Uterus (tissue), 2 donors: ENCODE measurements around the gene PLXNB3.

Experiments
- POLR2A ChIP-seq, 2 donors: fragments of 450-650 bp; IDR thresholded peaks; one replicate each; pipeline ENCODE4 v1.6.1; 2016; ENCODE audit warnings: antibody characterized with exemption in 2 of 2, mild to moderate bottlenecking in 1 of 2, moderate library complexity in 1 of 2
- TF ChIP-seq, protein P1 (sequence below), 4 experiments: fragments of 200-600 bp in 2 of 4; fragments of 450-650 bp in 2 of 4; sonication (generic) in 2 of 4; IDR thresholded peaks; one replicate each; pipeline ENCODE4 v1.5.1; 2016 to 2019; ENCODE audit warnings: antibody characterized with exemption in 4 of 4, mild to moderate bottlenecking in 2 of 4, moderate library complexity in 1 of 4

DNA sequence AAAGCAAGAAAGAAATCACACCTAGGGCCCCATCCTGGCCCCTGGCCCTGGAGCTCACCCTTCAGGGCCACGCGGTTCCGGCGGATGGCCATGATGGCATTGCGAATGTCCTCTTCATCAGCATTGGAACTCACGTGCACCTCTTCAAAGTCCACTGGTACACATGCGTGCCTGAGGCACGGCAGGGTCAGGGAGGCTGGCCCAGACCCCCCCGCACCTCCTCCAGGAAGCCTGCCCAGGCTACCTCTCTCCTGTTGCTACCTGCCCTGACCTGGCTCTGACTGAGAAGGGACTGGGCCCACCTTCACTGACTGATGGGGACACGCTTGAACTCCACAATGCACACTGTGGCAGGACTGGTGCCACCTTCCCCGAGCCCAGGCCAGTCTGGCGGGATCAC, 25.6 kb downstream of the PLXNB3 start:
- TF ChIP-seq, protein P1, sequence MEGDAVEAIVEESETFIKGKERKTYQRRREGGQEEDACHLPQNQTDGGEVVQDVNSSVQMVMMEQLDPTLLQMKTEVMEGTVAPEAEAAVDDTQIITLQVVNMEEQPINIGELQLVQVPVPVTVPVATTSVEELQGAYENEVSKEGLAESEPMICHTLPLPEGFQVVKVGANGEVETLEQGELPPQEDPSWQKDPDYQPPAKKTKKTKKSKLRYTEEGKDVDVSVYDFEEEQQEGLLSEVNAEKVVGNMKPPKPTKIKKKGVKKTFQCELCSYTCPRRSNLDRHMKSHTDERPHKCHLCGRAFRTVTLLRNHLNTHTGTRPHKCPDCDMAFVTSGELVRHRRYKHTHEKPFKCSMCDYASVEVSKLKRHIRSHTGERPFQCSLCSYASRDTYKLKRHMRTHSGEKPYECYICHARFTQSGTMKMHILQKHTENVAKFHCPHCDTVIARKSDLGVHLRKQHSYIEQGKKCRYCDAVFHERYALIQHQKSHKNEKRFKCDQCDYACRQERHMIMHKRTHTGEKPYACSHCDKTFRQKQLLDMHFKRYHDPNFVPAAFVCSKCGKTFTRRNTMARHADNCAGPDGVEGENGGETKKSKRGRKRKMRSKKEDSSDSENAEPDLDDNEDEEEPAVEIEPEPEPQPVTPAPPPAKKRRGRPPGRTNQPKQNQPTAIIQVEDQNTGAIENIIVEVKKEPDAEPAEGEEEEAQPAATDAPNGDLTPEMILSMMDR (IDR thresholded peaks at IDR 0.05), result no peak
- TF ChIP-seq POLR2A (IDR thresholded peaks at IDR 0.05), result no peak
